ENCODE results near the gene EVC2. TPM values are rescaled to one million over a fixed set of nuclear protein-coding genes. Genes with fewer than 3 reads are reported as not detected.

The EVC2 gene
- total RNA-seq, 4 donors from 2014 or later, result 0.20 to 10.5 (median 3.9) TPM

GRCh38 chr4:5660185-5660584, 48.2 kb downstream of the EVC2 start:
- WGBS, 2 donors (ENCODE audit: low coverage in 1 of 2), result 74 to 80% methylated on average over 1 of the region's 1 CpG
- no peak for DNase-seq
- intact Hi-C loops (cut with DNase I; ENCODE audit: low total_unique reads) (no loop called here), in situ Hi-C loops (cut with MboI; ENCODE audit: low pct_ligation_motif_present in 1 of 4, low pct_unique_long_range_greater_than_20kb in 1 of 4, low sequenced_read_pairs in 3 of 4) (no loop called here)
- Histone ChIP-seq H3K27me3 (no peaks in the 10 kb centered on the region), H3K9me3 (no peaks in the 10 kb centered on the region), H3K4me3 (no peak overlapping the region), H3K27ac (no peak overlapping the region), H3K4me1 (no peaks in the 10 kb centered on the region), H3K36me3 (no peaks in the 10 kb centered on the region)
- TF ChIP-seq POLR2AphosphoS5 (IDR thresholded peaks at IDR 0.05) (no peak), POLR2A (IDR thresholded peaks at IDR 0.05) (no peak), EP300 (IDR thresholded peaks at IDR 0.05; ENCODE audit: low read depth) (no peak), CTCF (IDR thresholded peaks at IDR 0.05) (no peak)

- no peak overlapping the region for H3K27ac ChIP-seq
- no peak for DNase-seq
- 79 to 94% methylated on average over 5 to 6 of the region's 6 CpGs for WGBS, 2 donors (ENCODE audit: low coverage in 1 of 2)
- H3K9me3 ChIP-seq, result no peaks in the 10 kb centered on the region
- H3K4me3 ChIP-seq, result no peak overlapping the region
- in situ Hi-C loops (cut with MboI; ENCODE audit: low pct_ligation_motif_present in 1 of 4, low pct_unique_long_range_greater_than_20kb in 1 of 4, low sequenced_read_pairs in 3 of 4), result no loop called here
- TF ChIP-seq POLR2AphosphoS5 (IDR thresholded peaks at IDR 0.05) (no peak), EP300 (IDR thresholded peaks at IDR 0.05; ENCODE audit: low read depth) (no peak), POLR2A (IDR thresholded peaks at IDR 0.05) (no peak), CTCF (IDR thresholded peaks at IDR 0.05) (no peak)
- no peaks in the 10 kb centered on the region for H3K36me3 ChIP-seq
- no peaks in the 10 kb centered on the region for H3K27me3 ChIP-seq
- H3K4me1 ChIP-seq, result no peaks in the 10 kb centered on the region
- intact Hi-C loops (cut with DNase I; ENCODE audit: low total_unique reads), result no loop called here
These were observed 49.4 kb downstream of the EVC2 start for GRCh38 chr4:5658974-5659373.

- Histone ChIP-seq H3K9me3 (no peaks in the 10 kb centered on the region), H3K27me3 (no peaks in the 10 kb centered on the region), H3K4me1 (no peaks in the 10 kb centered on the region), H3K27ac (no peak overlapping the region), H3K4me3 (no peak overlapping the region), H3K36me3 (no peaks in the 10 kb centered on the region)
- no peak for DNase-seq
- intact Hi-C loops (cut with DNase I; ENCODE audit: low total_unique reads) (no loop called here), in situ Hi-C loops (cut with MboI; ENCODE audit: low pct_ligation_motif_present in 1 of 4, low pct_unique_long_range_greater_than_20kb in 1 of 4, low sequenced_read_pairs in 3 of 4) (no loop called here)
- TF ChIP-seq EP300 (IDR thresholded peaks at IDR 0.05; ENCODE audit: low read depth) (no peak), POLR2A (IDR thresholded peaks at IDR 0.05) (no peak), POLR2AphosphoS5 (IDR thresholded peaks at IDR 0.05) (no peak), CTCF (IDR thresholded peaks at IDR 0.05) (no peak)
- 80% methylated on average over 4 of the region's 4 CpGs; no CpG with 5 or more reads in 1 of the 2 donors for WGBS, 2 donors (ENCODE audit: low coverage in 1 of 2)
These were observed 51.9 kb downstream of the EVC2 start for GRCh38 chr4:5656415-5656814.

GRCh38 chr4:5654791-5655190, 53.6 kb downstream of the EVC2 start:
- Histone ChIP-seq H3K9me3 (no peaks in the 10 kb centered on the region), H3K27me3 (no peaks in the 10 kb centered on the region), H3K27ac (no peak overlapping the region), H3K4me1 (no peaks in the 10 kb centered on the region), H3K4me3 (no peak overlapping the region), H3K36me3 (no peaks in the 10 kb centered on the region)
- no peak for DNase-seq
- TF ChIP-seq CTCF (IDR thresholded peaks at IDR 0.05) (no peak), EP300 (IDR thresholded peaks at IDR 0.05; ENCODE audit: low read depth) (no peak), POLR2A (IDR thresholded peaks at IDR 0.05) (no peak), POLR2AphosphoS5 (IDR thresholded peaks at IDR 0.05) (no peak)
- 85% methylated on average over 11 of the region's 11 CpGs; no CpG with 5 or more reads in 1 of the 2 donors for WGBS, 2 donors (ENCODE audit: low coverage in 1 of 2)
- in situ Hi-C loops (cut with MboI; ENCODE audit: low pct_ligation_motif_present in 1 of 4, low pct_unique_long_range_greater_than_20kb in 1 of 4, low sequenced_read_pairs in 3 of 4) (no loop called here), intact Hi-C loops (cut with DNase I; ENCODE audit: low total_unique reads) (no loop called here)
